WTC11 (cell line): ENCODE results near the gene SLC16A10. TPM values are rescaled to one million over a fixed set of nuclear protein-coding genes. Genes with fewer than 3 reads are reported as not detected.

Experiments
- ATAC-seq: fragments of 200-7000 bp; cut with Tn5 transposase; 2 replicates; pipeline ENCODE4 v1.10.0; 2021; ENCODE audit warnings: mild to moderate bottlenecking, moderate library complexity
- CTCF ChIA-PET: fragments of 300-600 bp; sonication (Branson Sonifier 250); formaldehyde crosslinking; loops from one replicate; lab custom pipeline; 2021; ENCODE audit warnings: antibody characterized with exemption; lab: Charles Lee
- POLR2A ChIA-PET: fragments of 350-600 bp; sonication (Branson Sonifier 250); formaldehyde crosslinking; loops from one replicate; lab custom pipeline; 2021; ENCODE audit warnings: antibody characterized with exemption; lab: Charles Lee
- DNase-seq: peaks from one replicate; pipeline ENCODE4 v3.0.0; 2021; ENCODE audit warnings: low spot score
- H3K27ac Mint-ChIP-seq: 2 replicates; pipeline ENCODE4 v1.8.0; 2021; ENCODE audit warnings: mixed read lengths
- H3K27me3 Mint-ChIP-seq: 2 replicates; pipeline ENCODE4 v1.8.0; 2021; ENCODE audit warnings: low read depth, mild to moderate bottlenecking, moderate library complexity, mixed read lengths
- H3K36me3 Mint-ChIP-seq: 2 replicates; pipeline ENCODE4 v1.8.0; 2021; ENCODE audit warnings: mixed read lengths
- H3K4me1 Mint-ChIP-seq: 2 replicates; pipeline ENCODE4 v1.8.0; 2022; ENCODE audit warnings: mixed read lengths
- H3K4me3 Mint-ChIP-seq: 2 replicates; pipeline ENCODE4 v1.8.0; 2021; ENCODE audit warnings: mild to moderate bottlenecking, moderate library complexity, mixed read lengths
- H3K9me3 Mint-ChIP-seq: 2 replicates; pipeline ENCODE4 v1.8.0; 2021; ENCODE audit warnings: mixed read lengths
- ATF1 ChIP-seq: sonication (generic); formaldehyde crosslinking; IDR thresholded peaks from 2 replicates; pipeline ENCODE4 v1.8.1; 2023; ENCODE audit warnings: mild to moderate bottlenecking, moderate library complexity, missing genetic modification reagents
- CREM ChIP-seq: sonication (generic); formaldehyde crosslinking; IDR thresholded peaks from 2 replicates; pipeline ENCODE4 v1.8.1; 2022; ENCODE audit warnings: mild to moderate bottlenecking, missing genetic modification reagents, moderate library complexity
- ELF4 ChIP-seq: sonication (generic); formaldehyde crosslinking; IDR thresholded peaks from 2 replicates; pipeline ENCODE4 v1.8.1; 2022; ENCODE audit warnings: low read depth, mild to moderate bottlenecking, moderate library complexity, missing genetic modification reagents
- FOXK1 ChIP-seq: sonication (generic); formaldehyde crosslinking; IDR thresholded peaks from 2 replicates; pipeline ENCODE4 v1.8.0; 2022; ENCODE audit warnings: mild to moderate bottlenecking, moderate library complexity, missing genetic modification reagents
- GTF2I ChIP-seq: fragments of 250-450 bp; sonication (Bioruptor Pico); conservative IDR thresholded peaks from 2 replicates; pipeline ENCODE4 v1.4.0; 2021; ENCODE audit warnings: mild to moderate bottlenecking
- NFE2L1 ChIP-seq: sonication (generic); formaldehyde crosslinking; IDR thresholded peaks from 2 replicates; pipeline ENCODE4 v1.8.1; 2023; ENCODE audit warnings: missing genetic modification reagents
- NFYB ChIP-seq: sonication (generic); formaldehyde crosslinking; conservative IDR thresholded peaks from 2 replicates; pipeline ENCODE4 v1.8.0; 2022; ENCODE audit warnings: low read depth, missing genetic modification reagents
- NR1H2 ChIP-seq: sonication (generic); formaldehyde crosslinking; IDR thresholded peaks from 2 replicates; pipeline ENCODE4 v1.9.0; 2021; ENCODE audit warnings: mild to moderate bottlenecking, moderate library complexity, missing genetic modification reagents
- NR3C1 ChIP-seq: sonication (generic); formaldehyde crosslinking; conservative IDR thresholded peaks from 2 replicates; pipeline ENCODE4 v1.8.1; 2023; ENCODE audit warnings: low read depth, mild to moderate bottlenecking, missing genetic modification reagents
- SP1 ChIP-seq: sonication (generic); formaldehyde crosslinking; conservative IDR thresholded peaks from 2 replicates; pipeline ENCODE4 v1.8.1; 2022; ENCODE audit warnings: missing genetic modification reagents
- TEAD4 ChIP-seq: sonication (generic); formaldehyde crosslinking; IDR thresholded peaks from 2 replicates; pipeline ENCODE4 v1.8.0; 2022; ENCODE audit warnings: mild to moderate bottlenecking, missing genetic modification reagents
- ZNF232 ChIP-seq: sonication (generic); formaldehyde crosslinking; IDR thresholded peaks from 2 replicates; pipeline ENCODE4 v1.8.0; 2022; ENCODE audit warnings: mild to moderate bottlenecking, missing genetic modification reagents
- total RNA-seq: library from RNA; stranded (reverse); gene quantifications from 3 replicates; pipeline ENCODE4 v1.2.3, GENCODE V29; 2021
- TF ChIP-seq, protein P1 (sequence below): sonication (generic); formaldehyde crosslinking; IDR thresholded peaks from 2 replicates; pipeline ENCODE4 v1.8.1; 2023; ENCODE audit warnings: mild to moderate bottlenecking, missing genetic modification reagents
- TF ChIP-seq, protein P2 (sequence below): sonication (generic); formaldehyde crosslinking; IDR thresholded peaks from 2 replicates; pipeline ENCODE4 v1.8.0; 2022; ENCODE audit warnings: mild to moderate bottlenecking, missing genetic modification reagents
- TF ChIP-seq, protein P3 (sequence below): sonication (generic); formaldehyde crosslinking; IDR thresholded peaks from 2 replicates; pipeline ENCODE4 v1.8.1; 2023; ENCODE audit warnings: mild to moderate bottlenecking, missing genetic modification reagents
- TF ChIP-seq, protein P4 (sequence below): fragments of 200-600 bp; IDR thresholded peaks from 2 replicates; pipeline ENCODE4 v1.8.0; 2022; ENCODE audit warnings: antibody characterized with exemption
- TF ChIP-seq, protein P5 (sequence below): sonication (generic); formaldehyde crosslinking; IDR thresholded peaks from 2 replicates; pipeline ENCODE4 v1.8.1; 2023; ENCODE audit warnings: mild to moderate bottlenecking, missing genetic modification reagents, borderline replicate concordance
- TF ChIP-seq, protein P6 (sequence below): sonication (generic); formaldehyde crosslinking; IDR thresholded peaks from 2 replicates; pipeline ENCODE4 v1.8.1; 2022; ENCODE audit warnings: missing genetic modification reagents, borderline replicate concordance
- TF ChIP-seq, protein P7 (sequence below): fragments of 250-450 bp; sonication (Bioruptor Pico); IDR thresholded peaks from 2 replicates; pipeline ENCODE4 v1.9.0; 2021; ENCODE audit warnings: moderate library complexity, mild to moderate bottlenecking, inconsistent platforms, borderline replicate concordance
- TF ChIP-seq, protein P8 (sequence below): sonication (generic); formaldehyde crosslinking; conservative IDR thresholded peaks from 2 replicates; pipeline ENCODE4 v1.8.1; 2023; ENCODE audit warnings: mild to moderate bottlenecking, low read depth, missing genetic modification reagents, moderate library complexity
- TF ChIP-seq, protein P9 (sequence below): sonication (generic); formaldehyde crosslinking; IDR thresholded peaks from 2 replicates; pipeline ENCODE4 v1.8.0; 2022; ENCODE audit warnings: mild to moderate bottlenecking, missing genetic modification reagents

Gene SLC16A10
- total RNA-seq, 1 experiment from 2014 or later = 18.4 TPM

DNA sequence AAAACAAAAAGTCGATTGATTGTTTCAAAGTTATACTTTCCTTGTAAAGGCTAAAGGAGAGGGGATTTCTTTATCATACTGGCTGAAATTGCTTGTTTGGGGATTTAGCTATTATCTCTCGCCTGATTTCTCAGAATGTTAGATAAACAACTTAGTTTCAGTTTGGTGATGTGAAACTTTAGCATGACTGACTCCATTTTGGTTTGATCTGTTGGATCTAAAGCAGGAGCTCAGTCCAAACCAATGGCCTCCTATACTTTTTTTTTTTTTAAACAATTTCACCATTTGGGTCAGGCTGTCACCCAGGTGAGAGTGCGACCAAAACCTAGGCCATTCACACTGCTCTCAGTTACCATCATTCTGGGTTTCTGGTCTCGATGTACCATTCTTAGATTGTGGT, 45.4 kb upstream of the SLC16A10 start (continued):
- TF ChIP-seq, protein P1, sequence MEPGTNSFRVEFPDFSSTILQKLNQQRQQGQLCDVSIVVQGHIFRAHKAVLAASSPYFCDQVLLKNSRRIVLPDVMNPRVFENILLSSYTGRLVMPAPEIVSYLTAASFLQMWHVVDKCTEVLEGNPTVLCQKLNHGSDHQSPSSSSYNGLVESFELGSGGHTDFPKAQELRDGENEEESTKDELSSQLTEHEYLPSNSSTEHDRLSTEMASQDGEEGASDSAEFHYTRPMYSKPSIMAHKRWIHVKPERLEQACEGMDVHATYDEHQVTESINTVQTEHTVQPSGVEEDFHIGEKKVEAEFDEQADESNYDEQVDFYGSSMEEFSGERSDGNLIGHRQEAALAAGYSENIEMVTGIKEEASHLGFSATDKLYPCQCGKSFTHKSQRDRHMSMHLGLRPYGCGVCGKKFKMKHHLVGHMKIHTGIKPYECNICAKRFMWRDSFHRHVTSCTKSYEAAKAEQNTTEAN (CRISPR knock-in tag) = no peak
- TF ChIP-seq TEAD4 (CRISPR knock-in tag) = no peak
- TF ChIP-seq, protein P2, sequence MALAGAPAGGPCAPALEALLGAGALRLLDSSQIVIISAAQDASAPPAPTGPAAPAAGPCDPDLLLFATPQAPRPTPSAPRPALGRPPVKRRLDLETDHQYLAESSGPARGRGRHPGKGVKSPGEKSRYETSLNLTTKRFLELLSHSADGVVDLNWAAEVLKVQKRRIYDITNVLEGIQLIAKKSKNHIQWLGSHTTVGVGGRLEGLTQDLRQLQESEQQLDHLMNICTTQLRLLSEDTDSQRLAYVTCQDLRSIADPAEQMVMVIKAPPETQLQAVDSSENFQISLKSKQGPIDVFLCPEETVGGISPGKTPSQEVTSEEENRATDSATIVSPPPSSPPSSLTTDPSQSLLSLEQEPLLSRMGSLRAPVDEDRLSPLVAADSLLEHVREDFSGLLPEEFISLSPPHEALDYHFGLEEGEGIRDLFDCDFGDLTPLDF (CRISPR knock-in tag) = no peak

DNA sequence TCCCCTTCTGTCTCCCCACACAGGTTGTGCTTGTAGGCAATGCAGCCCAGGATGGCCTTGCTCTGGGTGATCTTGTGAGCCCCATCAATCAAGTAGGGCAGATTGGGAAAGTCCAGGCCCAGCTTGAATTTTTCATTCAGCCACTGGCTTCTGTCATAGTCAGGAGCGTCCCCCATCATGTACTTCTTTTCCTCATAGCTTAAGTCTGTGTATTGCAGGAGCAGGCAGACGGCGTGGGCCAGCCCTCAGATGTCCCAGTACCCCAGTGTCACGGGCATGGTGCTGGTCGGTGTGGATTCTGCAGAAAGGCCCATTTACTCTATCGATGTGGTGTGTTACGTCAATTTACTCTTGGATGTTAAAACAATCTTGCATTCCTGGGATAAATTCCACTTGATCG, 40.1 kb upstream of the SLC16A10 start:
- no peaks in the 10 kb centered on the region; the same call in 1 of the 2 replicates for H3K27me3 Mint-ChIP-seq
- DNase-seq (no peak), ATAC-seq (no peak)
- ChIA-PET POLR2A (no interaction called here), CTCF (no interaction called here)
- H3K4me1 Mint-ChIP-seq = no peaks in the 10 kb centered on the region
- peaks cover 8% of the 10 kb centered on the region; the same call in 1 of the 2 replicates for H3K9me3 Mint-ChIP-seq
- H3K4me3 Mint-ChIP-seq = no peak overlapping the region
- no peak overlapping the region for H3K27ac Mint-ChIP-seq
- no peaks in the 10 kb centered on the region for H3K36me3 Mint-ChIP-seq
- TF ChIP-seq, protein P3, sequence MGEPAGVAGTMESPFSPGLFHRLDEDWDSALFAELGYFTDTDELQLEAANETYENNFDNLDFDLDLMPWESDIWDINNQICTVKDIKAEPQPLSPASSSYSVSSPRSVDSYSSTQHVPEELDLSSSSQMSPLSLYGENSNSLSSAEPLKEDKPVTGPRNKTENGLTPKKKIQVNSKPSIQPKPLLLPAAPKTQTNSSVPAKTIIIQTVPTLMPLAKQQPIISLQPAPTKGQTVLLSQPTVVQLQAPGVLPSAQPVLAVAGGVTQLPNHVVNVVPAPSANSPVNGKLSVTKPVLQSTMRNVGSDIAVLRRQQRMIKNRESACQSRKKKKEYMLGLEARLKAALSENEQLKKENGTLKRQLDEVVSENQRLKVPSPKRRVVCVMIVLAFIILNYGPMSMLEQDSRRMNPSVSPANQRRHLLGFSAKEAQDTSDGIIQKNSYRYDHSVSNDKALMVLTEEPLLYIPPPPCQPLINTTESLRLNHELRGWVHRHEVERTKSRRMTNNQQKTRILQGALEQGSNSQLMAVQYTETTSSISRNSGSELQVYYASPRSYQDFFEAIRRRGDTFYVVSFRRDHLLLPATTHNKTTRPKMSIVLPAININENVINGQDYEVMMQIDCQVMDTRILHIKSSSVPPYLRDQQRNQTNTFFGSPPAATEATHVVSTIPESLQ (CRISPR knock-in tag) = no peak
- TF ChIP-seq, protein P4, sequence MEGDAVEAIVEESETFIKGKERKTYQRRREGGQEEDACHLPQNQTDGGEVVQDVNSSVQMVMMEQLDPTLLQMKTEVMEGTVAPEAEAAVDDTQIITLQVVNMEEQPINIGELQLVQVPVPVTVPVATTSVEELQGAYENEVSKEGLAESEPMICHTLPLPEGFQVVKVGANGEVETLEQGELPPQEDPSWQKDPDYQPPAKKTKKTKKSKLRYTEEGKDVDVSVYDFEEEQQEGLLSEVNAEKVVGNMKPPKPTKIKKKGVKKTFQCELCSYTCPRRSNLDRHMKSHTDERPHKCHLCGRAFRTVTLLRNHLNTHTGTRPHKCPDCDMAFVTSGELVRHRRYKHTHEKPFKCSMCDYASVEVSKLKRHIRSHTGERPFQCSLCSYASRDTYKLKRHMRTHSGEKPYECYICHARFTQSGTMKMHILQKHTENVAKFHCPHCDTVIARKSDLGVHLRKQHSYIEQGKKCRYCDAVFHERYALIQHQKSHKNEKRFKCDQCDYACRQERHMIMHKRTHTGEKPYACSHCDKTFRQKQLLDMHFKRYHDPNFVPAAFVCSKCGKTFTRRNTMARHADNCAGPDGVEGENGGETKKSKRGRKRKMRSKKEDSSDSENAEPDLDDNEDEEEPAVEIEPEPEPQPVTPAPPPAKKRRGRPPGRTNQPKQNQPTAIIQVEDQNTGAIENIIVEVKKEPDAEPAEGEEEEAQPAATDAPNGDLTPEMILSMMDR = no peak
- TF ChIP-seq, protein P5, sequence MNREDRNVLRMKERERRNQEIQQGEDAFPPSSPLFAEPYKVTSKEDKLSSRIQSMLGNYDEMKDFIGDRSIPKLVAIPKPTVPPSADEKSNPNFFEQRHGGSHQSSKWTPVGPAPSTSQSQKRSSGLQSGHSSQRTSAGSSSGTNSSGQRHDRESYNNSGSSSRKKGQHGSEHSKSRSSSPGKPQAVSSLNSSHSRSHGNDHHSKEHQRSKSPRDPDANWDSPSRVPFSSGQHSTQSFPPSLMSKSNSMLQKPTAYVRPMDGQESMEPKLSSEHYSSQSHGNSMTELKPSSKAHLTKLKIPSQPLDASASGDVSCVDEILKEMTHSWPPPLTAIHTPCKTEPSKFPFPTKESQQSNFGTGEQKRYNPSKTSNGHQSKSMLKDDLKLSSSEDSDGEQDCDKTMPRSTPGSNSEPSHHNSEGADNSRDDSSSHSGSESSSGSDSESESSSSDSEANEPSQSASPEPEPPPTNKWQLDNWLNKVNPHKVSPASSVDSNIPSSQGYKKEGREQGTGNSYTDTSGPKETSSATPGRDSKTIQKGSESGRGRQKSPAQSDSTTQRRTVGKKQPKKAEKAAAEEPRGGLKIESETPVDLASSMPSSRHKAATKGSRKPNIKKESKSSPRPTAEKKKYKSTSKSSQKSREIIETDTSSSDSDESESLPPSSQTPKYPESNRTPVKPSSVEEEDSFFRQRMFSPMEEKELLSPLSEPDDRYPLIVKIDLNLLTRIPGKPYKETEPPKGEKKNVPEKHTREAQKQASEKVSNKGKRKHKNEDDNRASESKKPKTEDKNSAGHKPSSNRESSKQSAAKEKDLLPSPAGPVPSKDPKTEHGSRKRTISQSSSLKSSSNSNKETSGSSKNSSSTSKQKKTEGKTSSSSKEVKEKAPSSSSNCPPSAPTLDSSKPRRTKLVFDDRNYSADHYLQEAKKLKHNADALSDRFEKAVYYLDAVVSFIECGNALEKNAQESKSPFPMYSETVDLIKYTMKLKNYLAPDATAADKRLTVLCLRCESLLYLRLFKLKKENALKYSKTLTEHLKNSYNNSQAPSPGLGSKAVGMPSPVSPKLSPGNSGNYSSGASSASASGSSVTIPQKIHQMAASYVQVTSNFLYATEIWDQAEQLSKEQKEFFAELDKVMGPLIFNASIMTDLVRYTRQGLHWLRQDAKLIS = no peak
- no peak for TF ChIP-seq SP1 (CRISPR knock-in tag)
- no peak for TF ChIP-seq NR3C1
- no peak for TF ChIP-seq CREM (CRISPR knock-in tag)
- no peak for TF ChIP-seq NFE2L1 (CRISPR knock-in tag)
- TF ChIP-seq NFYB (CRISPR knock-in tag) = no peak
- no peak for TF ChIP-seq ELF4 (CRISPR knock-in tag)
- TF ChIP-seq NR1H2 = no peak
- TF ChIP-seq GTF2I (CRISPR knock-in tag) = no peak
- no peak for TF ChIP-seq ZNF232 (CRISPR knock-in tag)
- TF ChIP-seq, protein P6, sequence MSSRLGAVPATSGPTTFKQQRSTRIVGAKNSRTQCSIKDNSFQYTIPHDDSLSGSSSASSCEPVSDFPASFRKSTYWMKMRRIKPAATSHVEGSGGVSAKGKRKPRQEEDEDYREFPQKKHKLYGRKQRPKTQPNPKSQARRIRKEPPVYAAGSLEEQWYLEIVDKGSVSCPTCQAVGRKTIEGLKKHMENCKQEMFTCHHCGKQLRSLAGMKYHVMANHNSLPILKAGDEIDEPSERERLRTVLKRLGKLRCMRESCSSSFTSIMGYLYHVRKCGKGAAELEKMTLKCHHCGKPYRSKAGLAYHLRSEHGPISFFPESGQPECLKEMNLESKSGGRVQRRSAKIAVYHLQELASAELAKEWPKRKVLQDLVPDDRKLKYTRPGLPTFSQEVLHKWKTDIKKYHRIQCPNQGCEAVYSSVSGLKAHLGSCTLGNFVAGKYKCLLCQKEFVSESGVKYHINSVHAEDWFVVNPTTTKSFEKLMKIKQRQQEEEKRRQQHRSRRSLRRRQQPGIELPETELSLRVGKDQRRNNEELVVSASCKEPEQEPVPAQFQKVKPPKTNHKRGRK = no peak
- TF ChIP-seq, protein P7, sequence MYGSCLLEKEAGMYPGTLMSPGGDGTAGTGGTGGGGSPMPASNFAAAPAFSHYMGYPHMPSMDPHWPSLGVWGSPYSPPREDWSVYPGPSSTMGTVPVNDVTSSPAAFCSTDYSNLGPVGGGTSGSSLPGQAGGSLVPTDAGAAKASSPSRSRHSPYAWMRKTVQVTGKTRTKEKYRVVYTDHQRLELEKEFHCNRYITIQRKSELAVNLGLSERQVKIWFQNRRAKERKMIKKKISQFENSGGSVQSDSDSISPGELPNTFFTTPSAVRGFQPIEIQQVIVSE (CRISPR knock-in tag) = no peak
- TF ChIP-seq, protein P8, sequence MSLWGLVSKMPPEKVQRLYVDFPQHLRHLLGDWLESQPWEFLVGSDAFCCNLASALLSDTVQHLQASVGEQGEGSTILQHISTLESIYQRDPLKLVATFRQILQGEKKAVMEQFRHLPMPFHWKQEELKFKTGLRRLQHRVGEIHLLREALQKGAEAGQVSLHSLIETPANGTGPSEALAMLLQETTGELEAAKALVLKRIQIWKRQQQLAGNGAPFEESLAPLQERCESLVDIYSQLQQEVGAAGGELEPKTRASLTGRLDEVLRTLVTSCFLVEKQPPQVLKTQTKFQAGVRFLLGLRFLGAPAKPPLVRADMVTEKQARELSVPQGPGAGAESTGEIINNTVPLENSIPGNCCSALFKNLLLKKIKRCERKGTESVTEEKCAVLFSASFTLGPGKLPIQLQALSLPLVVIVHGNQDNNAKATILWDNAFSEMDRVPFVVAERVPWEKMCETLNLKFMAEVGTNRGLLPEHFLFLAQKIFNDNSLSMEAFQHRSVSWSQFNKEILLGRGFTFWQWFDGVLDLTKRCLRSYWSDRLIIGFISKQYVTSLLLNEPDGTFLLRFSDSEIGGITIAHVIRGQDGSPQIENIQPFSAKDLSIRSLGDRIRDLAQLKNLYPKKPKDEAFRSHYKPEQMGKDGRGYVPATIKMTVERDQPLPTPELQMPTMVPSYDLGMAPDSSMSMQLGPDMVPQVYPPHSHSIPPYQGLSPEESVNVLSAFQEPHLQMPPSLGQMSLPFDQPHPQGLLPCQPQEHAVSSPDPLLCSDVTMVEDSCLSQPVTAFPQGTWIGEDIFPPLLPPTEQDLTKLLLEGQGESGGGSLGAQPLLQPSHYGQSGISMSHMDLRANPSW (CRISPR knock-in tag) = no peak
- no peak for TF ChIP-seq FOXK1
- TF ChIP-seq ATF1 (CRISPR knock-in tag) = no peak
- TF ChIP-seq, protein P9, sequence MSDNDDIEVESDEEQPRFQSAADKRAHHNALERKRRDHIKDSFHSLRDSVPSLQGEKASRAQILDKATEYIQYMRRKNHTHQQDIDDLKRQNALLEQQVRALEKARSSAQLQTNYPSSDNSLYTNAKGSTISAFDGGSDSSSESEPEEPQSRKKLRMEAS (CRISPR knock-in tag) = no peak
